Activated CD8-positive, alpha-beta memory T cell treated with anti-CD3 and anti-CD28 coated beads for 36 hours (primary cell): Measurements from ENCODE around the gene JAML. TPM values are rescaled to one million over a fixed set of nuclear protein-coding genes. Genes with fewer than 3 reads are reported as not detected.

Source experiments
- CTCF ChIA-PET: fragments of 350-600 bp; sonication (Branson Sonifier 250); formaldehyde crosslinking; loops from one replicate; lab custom pipeline; 2021; ENCODE audit warnings: antibody characterized with exemption; lab: Charles Lee
- POLR2A ChIA-PET: fragments of 350-600 bp; sonication (Branson Sonifier 250); formaldehyde crosslinking; loops from one replicate; lab custom pipeline; 2021; ENCODE audit warnings: antibody characterized with exemption; lab: Charles Lee
- total RNA-seq, 2 experiments: library from RNA; stranded (reverse); gene quantifications; one replicate each; pipeline ENCODE4 v1.2.3, GENCODE V29; 2021

Gene JAML
- total RNA-seq, 2 experiments from 2014 or later: 300 to 305 TPM

GRCh38 chr11:118212131-118212725, 12.6 kb downstream of the JAML start:
- CTCF ChIA-PET: interaction anchor here (6.5 kb wide), 1 partner anchor 13 kb away, joined by 32 read pairs; no protein-coding TSS in a partner anchor
- POLR2A ChIA-PET: interaction anchor here (0.9 to 1.0 kb wide), 2 partner anchors 9 to 10 kb away, joined by 4 to 6 read pairs; no protein-coding TSS in a partner anchor

GRCh38 chr11:118211006-118211405, 13.8 kb downstream of the JAML start:
- POLR2A ChIA-PET: interaction anchor here (0.9 to 1.0 kb wide), 2 partner anchors 9 to 10 kb away, joined by 4 to 6 read pairs; no protein-coding TSS in a partner anchor
- CTCF ChIA-PET: interaction anchor here (6.5 kb wide), 1 partner anchor 12 kb away, joined by 32 read pairs; no protein-coding TSS in a partner anchor

GRCh38 chr11:118210323-118210722, 14.5 kb downstream of the JAML start:
- ChIA-PET POLR2A (no interaction called here), CTCF (interaction anchor here (1.4 to 3.7 kb wide), 2 partner anchors 9 to 12 kb away, joined by 3 to 14 read pairs; no protein-coding TSS in a partner anchor)

DNA sequence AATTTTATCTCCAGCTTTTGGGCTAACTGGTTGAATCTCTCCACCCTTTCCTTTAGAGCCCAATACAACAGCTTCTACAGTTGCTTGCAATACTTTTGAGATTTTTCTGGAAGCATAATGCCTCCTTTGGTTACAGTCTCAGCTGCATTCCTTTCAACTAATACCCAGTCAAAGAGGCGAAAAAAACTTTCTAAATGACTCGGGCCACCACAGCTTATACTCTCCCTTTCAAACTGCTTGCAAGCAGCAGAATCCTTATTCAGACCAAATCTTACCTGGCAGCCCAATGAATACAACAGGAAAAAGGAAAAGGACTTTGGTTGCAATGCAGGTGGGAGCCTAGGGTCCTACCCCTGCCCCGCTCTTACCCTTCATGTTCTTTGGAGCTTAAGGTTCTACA, 15.8 kb downstream of the JAML start:
- CTCF ChIA-PET: interaction anchor here (1.2 to 3.7 kb wide), 3 partner anchors 10 to 63 kb away, joined by 3 to 14 read pairs (median 3); no protein-coding TSS in a partner anchor
- POLR2A ChIA-PET: interaction anchor here (1.4 to 2.1 kb wide), 2 partner anchors 15 to 95 kb away, joined by 3 to 6 read pairs; partner anchors contain the start of gene JAML

DNA sequence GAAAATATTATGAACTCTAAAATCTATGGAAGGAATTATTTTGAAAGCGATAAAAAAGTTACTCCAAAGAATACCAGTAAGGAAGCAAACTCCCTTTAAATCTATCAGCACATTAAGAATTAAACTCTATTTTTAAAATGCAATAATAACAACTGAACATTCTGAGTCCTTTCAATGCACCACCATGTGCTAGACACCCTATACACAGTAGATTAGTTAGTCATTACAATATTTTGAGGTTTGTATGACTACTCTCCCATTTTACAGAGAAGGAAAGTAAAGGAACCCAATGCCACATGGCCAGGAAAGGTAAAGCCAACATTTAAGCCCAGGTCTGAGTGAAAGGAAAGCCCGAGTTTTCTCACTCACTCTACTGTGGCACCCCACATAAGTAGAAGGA, 17.7 kb downstream of the JAML start:
- ChIA-PET POLR2A (no interaction called here), CTCF (interaction anchor here (1.1 to 3.7 kb wide), 2 partner anchors 9 to 19 kb away, joined by 3 to 14 read pairs; no protein-coding TSS in a partner anchor)

DNA sequence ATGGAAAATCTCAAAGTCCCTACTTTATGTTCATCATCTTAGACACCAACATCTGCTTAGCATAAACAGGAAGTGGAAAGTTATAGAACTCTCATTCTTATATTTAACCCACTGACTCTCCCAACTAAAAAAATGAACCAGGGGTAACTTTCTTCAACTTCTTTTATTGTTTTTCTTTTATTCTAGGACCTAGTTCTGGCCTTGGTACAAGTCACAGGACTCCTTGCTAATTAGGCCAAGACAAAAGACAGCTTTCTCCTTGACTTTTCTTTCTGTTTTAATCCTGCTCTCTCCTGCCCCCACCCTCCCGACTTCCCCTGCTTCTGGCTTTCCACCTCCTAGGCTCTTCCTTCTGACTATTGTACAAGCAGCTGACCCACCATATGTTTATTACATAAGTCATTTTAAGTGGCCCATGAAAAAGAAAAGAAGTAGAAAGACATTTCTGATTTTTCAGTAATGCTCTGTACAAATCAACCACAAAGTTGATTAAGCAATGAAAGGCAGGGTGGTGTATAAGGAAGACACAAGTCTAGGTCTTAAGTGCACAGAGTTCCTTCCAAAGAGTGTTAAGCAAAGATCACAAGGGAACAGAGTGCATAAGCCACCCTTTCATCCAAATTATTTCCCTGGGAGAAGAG, 18.3 kb downstream of the JAML start:
- ChIA-PET POLR2A (interaction anchor here (0.7 kb wide), 1 partner anchor 34 kb away, joined by 4 read pairs; no protein-coding TSS in a partner anchor), CTCF (interaction anchor here (1.0 to 1.9 kb wide), 2 partner anchors 13 to 46 kb away, joined by 3 to 5 read pairs; partner anchors contain the start of gene MPZL3)

GRCh38 chr11:118205606-118206378, 19.0 kb downstream of the JAML start:
- CTCF ChIA-PET: interaction anchor here (1.0 to 1.9 kb wide), 2 partner anchors 14 to 46 kb away, joined by 3 to 5 read pairs; partner anchors contain the start of gene MPZL3
- POLR2A ChIA-PET: interaction anchor here (0.6 to 0.7 kb wide), 3 partner anchors 11 to 35 kb away, joined by 3 to 4 read pairs (median 3); no protein-coding TSS in a partner anchor

- ChIA-PET POLR2A (interaction anchor here (0.8 to 1.9 kb wide), 9 partner anchors 9 to 141 kb away, joined by 3 to 34 read pairs (median 4); partner anchors contain the start of gene JAML), CTCF (interaction anchor here (0.9 to 1.9 kb wide), 5 partner anchors 11 to 57 kb away, joined by 3 to 16 read pairs (median 5); partner anchors contain the start of gene JAML)
These were observed 22.0 kb downstream of the JAML start for GRCh38 chr11:118202599-118203422.

GRCh38 chr11:118201966-118202365, 22.8 kb downstream of the JAML start:
- CTCF ChIA-PET: interaction anchor here (0.6 to 1.9 kb wide), 6 partner anchors 12 to 62 kb away, joined by 3 to 16 read pairs (median 4); partner anchors contain the start of gene JAML
- POLR2A ChIA-PET: interaction anchor here (0.8 to 1.9 kb wide), 9 partner anchors 10 to 141 kb away, joined by 3 to 34 read pairs (median 4); partner anchors contain the start of gene JAML

DNA sequence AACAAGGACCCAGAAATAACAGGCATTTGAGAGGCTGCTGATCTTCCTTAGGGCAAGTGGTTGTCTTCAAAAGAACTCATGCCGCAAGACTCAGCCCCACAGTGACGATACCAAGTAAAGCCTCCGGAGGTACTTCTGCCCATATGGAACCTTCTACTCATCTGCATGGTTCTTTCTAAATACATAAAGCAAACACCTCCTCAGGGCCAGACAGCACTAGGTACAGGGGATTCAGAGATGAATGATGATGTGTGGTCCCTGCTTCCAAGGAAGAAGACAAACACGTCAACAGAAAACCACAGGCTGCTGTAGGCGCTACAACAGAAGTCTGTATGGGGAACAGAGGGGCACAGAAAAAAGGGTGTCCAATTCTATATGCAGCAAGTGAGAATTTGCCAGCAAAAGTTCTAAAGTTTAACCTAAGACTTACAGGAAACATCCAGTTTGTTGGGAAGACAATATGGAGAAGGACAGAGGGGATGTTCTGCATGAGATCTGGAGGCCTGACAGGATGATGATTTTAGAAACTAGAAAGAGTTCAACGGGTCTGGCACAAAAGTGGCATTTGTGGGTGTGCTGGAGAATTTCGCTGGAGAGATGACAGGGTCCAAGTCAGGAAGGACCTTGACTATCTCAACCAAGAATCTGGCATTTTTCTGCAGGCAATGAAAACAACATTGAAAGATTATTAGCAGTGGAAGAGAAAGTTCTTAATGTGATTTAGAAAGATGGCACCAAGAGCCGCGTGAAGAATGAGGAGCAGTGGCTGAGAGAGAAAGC, 23.7 kb downstream of the JAML start:
- CTCF ChIA-PET: interaction anchor here (1.4 to 1.9 kb wide), 2 partner anchors 17 to 95 kb away, joined by 3 to 16 read pairs; no protein-coding TSS in a partner anchor
- POLR2A ChIA-PET: interaction anchor here (0.6 to 1.9 kb wide), 4 partner anchors 14 to 25 kb away, joined by 3 to 34 read pairs (median 8); partner anchors contain the start of gene JAML

- POLR2A ChIA-PET: interaction anchor here (0.6 to 1.4 kb wide), 3 partner anchors 16 to 26 kb away, joined by 3 to 11 read pairs (median 5); partner anchors contain the start of gene JAML
- CTCF ChIA-PET: interaction anchor here (1.4 kb wide), 1 partner anchor 95 kb away, joined by 3 read pairs; no protein-coding TSS in a partner anchor
These were observed 24.3 kb downstream of the JAML start for GRCh38 chr11:118200497-118200896.

DNA sequence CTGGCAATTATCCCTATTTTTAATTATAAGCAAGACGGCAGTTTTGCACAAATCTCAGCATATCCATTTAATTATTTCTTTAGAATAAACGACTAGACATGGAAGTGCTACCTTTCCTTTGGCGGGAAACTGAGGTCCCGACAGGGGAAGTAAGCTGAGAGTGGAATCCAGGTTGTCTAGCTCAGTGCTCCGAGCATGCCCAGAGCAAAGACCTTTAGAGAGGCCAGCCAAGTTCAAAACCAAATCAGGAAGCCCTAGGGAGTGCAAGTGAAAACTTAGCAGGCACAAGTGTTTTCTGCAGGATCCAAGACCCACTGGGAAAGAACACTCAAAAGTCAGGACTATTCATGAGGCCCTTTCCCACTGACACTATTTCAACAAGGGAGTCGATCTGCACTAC, 25.7 kb downstream of the JAML start:
- POLR2A ChIA-PET: interaction anchor here (0.6 to 1.6 kb wide), 11 partner anchors 15 to 199 kb away, joined by 3 to 11 read pairs (median 5); partner anchors contain the start of genes JAML and MPZL3

DNA sequence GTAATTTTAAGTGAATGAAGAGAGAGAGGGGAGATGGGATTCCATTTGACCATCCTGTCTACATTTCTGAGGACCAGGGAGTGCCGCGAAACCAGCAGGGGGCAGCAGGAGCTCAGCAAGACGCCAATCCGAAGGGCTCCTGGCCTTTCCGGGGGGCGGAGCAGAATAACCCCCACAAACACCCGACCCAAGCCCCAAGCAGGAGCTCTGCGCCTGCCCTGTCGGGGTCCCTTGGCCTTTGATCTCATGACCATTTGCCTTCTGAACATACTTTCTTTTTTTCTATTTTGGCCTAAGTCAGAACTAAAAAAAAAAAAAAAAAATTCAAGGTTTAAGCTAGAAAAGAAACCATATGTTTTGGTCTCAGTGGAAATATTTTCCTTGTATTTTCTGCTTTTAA, 26.4 kb downstream of the JAML start:
- CTCF ChIA-PET: interaction anchor here (0.6 to 2.6 kb wide), 40 partner anchors 11 to 165 kb away, joined by 3 to 32 read pairs (median 6); partner anchors contain the start of genes CD3G, JAML, MPZL3 and UBE4A
- POLR2A ChIA-PET: interaction anchor here (0.6 to 1.6 kb wide), 10 partner anchors 15 to 200 kb away, joined by 3 to 10 read pairs (median 4); partner anchors contain the start of genes JAML and MPZL3

More for the DNA sequence above, 25.7 kb downstream of the JAML start:
- CTCF ChIA-PET: interaction anchor here (0.7 to 2.6 kb wide), 29 partner anchors 10 to 165 kb away, joined by 3 to 32 read pairs (median 6); partner anchors contain the start of genes CD3G, JAML and MPZL3

DNA sequence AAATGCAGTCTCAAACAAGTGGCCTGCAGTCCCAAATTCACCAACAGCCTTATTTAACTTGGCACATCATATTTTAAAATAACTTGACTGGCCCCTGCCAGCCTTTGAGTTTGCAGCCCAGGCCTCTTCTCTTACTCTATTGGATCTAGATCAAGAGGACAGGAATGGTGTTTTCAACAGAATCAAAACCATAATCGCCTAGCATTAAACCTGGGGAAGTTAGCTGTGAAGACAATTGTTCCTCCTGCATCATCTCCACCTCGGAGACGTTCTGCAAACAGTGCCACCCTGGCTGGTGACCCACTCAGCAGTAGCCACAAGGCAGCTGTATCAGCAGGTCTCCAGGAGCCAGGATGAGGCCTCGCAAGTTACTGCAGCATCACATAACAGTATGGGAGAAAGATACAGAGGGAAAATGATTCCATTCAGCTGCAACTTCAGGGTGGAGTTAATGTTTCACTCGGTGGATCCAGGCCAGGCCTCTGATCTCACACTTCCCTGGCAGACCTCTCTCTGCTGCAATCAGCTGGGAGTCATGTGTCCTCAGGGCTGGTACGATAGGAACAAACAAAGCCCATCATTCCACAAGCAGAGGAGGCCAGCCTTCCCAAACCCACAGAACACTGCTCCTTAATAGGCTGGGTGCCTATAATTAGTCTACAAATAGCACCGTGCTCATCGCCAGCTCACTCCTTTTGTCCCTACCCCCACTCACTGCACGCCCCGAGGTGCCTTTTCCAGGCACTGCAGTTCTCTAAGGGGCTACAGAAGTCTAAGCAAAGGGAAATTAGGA, 29.8 kb downstream of the JAML start:
- POLR2A ChIA-PET: interaction anchor here (0.9 to 1.0 kb wide), 2 partner anchors 11 to 19 kb away, joined by 3 to 5 read pairs; no protein-coding TSS in a partner anchor
- CTCF ChIA-PET: interaction anchor here (1.0 kb wide), 1 partner anchor 11 kb away, joined by 4 read pairs; no protein-coding TSS in a partner anchor

- ChIA-PET CTCF (no interaction called here), POLR2A (no interaction called here)
These were observed 30.8 kb downstream of the JAML start for GRCh38 chr11:118193910-118194566.
